Measurements from ENCODE around the gene UGGT2.
"Not testable (repeated sequence)": the region's sequence is repeated elsewhere in the genome, so short reads cannot be mapped to it uniquely, and the experiment has no call there.

The UGGT2 gene

GRCh38 chr13:95805921-95806320 is 247.3 kb downstream of the UGGT2 start:
- TF ChIP-seq CTCF (IDR thresholded peaks at IDR 0.05; ENCODE audit: low read depth, low read length, missing control alignments), result no peak
- DNase-seq (ENCODE audit: extremely low read depth, low read depth), result no peak
- H3K4me3 ChIP-seq (replicated peaks; ENCODE audit: low read depth, low read length), result no peak overlapping the region

DNA sequence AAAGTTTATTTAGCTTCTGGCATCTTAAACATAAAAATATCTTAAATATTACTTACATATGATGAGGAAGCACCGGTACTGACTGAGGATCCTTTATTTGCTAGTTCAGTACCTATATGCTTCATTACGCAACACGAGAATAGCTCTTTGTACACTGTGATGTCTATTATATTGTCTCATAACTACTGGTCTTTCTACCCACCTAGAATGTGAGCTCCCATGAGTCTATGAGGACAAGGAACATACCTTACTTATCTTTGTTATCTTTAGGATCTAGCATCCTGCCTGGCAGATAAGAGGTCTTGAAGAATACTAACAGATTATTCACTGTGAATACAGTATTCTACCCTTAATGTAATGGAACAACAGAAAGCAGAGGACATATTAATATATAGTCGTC is 251.4 kb downstream of the UGGT2 start:
- no peak for DNase-seq (ENCODE audit: extremely low read depth, low read depth)
- no peak for TF ChIP-seq CTCF (IDR thresholded peaks at IDR 0.05; ENCODE audit: low read depth, low read length, missing control alignments)
- no peak overlapping the region for H3K4me3 ChIP-seq (replicated peaks; ENCODE audit: low read depth, low read length)

DNA sequence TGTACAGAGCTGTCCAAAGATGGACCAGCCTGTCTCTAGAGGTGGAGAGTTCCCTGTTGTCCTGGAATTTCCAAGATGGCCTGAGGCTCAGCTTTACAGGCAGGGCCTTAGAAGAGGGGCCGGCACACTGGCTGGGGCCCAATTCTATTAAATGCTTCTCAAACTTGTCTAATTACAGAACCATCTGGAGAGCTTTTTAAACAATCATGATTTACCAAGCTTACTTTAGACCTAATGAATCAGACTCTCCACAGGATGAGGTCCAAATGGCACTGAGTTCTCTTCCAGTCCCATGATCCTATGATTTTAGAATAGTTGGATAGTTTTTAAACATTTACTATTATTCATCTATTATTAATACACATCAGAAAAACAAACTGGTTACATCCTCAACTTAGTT is 252.8 kb downstream of the UGGT2 start:
- no peak for DNase-seq (ENCODE audit: extremely low read depth, low read depth)
- H3K4me3 ChIP-seq (replicated peaks; ENCODE audit: low read depth, low read length), result no peak overlapping the region
- no peak for TF ChIP-seq CTCF (IDR thresholded peaks at IDR 0.05; ENCODE audit: low read depth, low read length, missing control alignments)

DNA sequence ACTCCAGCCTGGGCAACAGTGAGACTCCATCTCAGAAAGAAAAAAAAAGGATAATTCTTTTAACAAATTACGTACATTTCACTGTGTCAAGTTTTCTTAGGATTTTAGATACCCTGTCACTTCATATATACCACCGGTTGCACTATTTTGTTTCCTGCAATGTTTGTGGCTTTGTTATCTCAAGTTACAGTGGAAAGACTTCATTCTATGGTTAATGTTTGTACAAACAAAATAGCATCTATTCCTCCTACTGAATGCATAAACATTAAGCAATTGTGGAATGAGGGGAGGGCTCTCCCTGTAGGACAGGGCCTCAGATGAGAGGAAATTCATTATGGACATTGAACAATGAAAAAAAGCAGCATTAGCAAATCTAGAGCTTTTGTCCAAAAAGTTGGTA is 256.2 kb downstream of the UGGT2 start:
- DNase-seq (ENCODE audit: extremely low read depth, low read depth), result no peak
- no peak for TF ChIP-seq CTCF (IDR thresholded peaks at IDR 0.05; ENCODE audit: low read depth, low read length, missing control alignments)
- H3K4me3 ChIP-seq (replicated peaks; ENCODE audit: low read depth, low read length), result no peak overlapping the region

- no peak overlapping the region for H3K4me3 ChIP-seq (replicated peaks; ENCODE audit: low read depth, low read length)
- TF ChIP-seq CTCF (IDR thresholded peaks at IDR 0.05; ENCODE audit: low read depth, low read length, missing control alignments), result no peak
- no peak for DNase-seq (ENCODE audit: extremely low read depth, low read depth)
Observed at GRCh38 chr13:95793781-95794180, 259.4 kb downstream of the UGGT2 start.

DNA sequence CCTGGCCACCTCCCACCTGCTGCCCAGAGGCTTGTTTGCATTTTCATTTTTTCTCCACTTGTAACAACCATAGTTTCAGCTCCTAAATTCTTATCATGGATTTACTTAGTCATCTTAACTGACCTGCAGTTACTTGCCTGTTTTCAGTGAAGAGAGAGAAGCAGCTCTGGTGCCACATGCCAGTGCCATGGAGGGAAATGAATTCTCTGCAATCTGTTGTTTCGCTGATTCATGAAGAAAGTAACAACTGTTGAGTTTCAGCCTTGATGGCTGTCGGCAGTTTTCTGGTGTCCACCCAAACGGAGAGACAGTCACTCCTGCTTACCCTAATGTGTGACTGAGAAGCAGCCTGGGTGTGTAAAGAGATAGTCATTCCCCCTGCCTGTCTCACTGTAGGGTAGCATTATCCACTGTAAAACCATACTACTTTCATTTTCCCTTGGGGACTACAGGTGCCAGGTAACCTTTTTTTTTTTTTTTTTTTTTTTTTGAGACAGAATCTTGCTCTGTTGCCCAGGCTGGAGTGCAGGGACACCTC is 260.1 kb downstream of the UGGT2 start:
- no peak for DNase-seq (ENCODE audit: extremely low read depth, low read depth)
- TF ChIP-seq CTCF (IDR thresholded peaks at IDR 0.05; ENCODE audit: low read depth, low read length, missing control alignments), result no peak
- no peak overlapping the region for H3K4me3 ChIP-seq (replicated peaks; ENCODE audit: low read depth, low read length)

DNA sequence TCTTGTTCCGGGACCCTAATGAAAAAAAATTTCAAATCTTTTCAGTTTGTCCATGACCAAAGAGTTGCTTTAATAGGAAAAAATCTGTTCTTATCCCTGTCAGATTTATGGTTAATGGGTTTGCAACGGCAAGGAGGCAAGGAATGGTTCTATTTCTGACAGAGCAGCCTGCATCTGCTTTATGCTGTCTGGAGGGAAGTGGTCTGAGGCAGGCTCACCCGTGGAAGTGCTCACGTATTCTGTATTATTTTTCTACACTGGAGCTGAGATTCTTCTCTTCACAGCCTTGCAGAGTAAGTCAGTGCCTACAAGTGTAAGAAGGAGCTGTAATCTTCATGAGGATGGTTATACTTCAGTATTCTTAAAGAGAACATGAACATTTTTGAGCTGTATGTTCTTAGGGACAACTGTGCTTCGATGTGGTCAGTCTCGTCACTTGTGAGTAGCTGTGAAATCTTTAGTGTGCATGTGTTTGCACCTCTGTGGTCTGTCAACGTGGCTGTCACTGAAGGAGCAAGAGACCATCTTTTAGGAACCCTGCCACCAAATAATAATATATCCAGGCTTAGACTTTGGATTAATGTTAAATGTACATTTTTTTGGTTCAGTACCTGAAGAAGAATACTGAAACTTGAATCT is 262.0 kb downstream of the UGGT2 start:
- no peak for DNase-seq (ENCODE audit: extremely low read depth, low read depth)
- no peak for TF ChIP-seq CTCF (IDR thresholded peaks at IDR 0.05; ENCODE audit: low read depth, low read length, missing control alignments)
- H3K4me3 ChIP-seq (replicated peaks; ENCODE audit: low read depth, low read length), result no peak overlapping the region

DNA sequence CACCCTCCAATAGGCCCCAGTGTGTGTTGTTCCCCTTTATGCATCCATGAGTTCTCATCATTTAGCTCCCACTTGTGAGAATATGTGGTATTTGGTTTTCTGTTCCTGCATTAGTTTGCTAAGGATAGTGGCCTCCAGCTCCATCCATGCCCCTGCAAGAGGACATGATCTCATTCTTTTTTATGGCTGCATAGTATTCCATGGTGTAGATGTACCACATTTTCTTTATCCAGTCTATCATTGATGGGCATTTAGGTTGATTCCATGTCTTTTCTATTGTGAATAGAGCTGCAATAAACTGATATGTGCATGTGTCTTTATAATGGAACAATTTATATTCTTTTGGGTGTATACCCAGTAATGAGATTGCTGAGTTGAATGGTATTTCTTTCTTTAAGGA is 263.9 kb downstream of the UGGT2 start:
- H3K4me3 ChIP-seq (replicated peaks; ENCODE audit: low read depth, low read length); DNase-seq (ENCODE audit: extremely low read depth, low read depth): not testable (repeated sequence)

Data from HFF-Myc (cell line).